NCI-H510A (cell line): ENCODE data around the gene RRP1B.
A peak's percentile ranks its signal among the peaks of the same experiment; 100 is the strongest.

Experiments
- DNase-seq: peaks from one replicate; lab custom pipeline; 2025; lab: John Stamatoyannopoulos, UW

The RRP1B gene

GRCh38 chr21:43726686-43727518, 67.5 kb downstream of the RRP1B start:
- DNase-seq = no peak

GRCh38 chr21:43727519-43728153, 68.3 kb downstream of the RRP1B start:
- DNase-seq = no peak

GRCh38 chr21:43728154-43728466, 68.8 kb downstream of the RRP1B start:
- no peak for DNase-seq

GRCh38 chr21:43728467-43729390, 69.4 kb downstream of the RRP1B start:
- peak; percentile 61 for DNase-seq

GRCh38 chr21:43731476-43731875, 72.1 kb downstream of the RRP1B start:
- no peak for DNase-seq

- no peak for DNase-seq
Measured at GRCh38 chr21:43731891-43732711, 72.7 kb downstream of the RRP1B start.

GRCh38 chr21:43733060-43733459, 73.7 kb downstream of the RRP1B start:
- DNase-seq = no peak

GRCh38 chr21:43733529-43734071, 74.2 kb downstream of the RRP1B start:
- no peak for DNase-seq

GRCh38 chr21:43734131-43734927, 75.0 kb downstream of the RRP1B start:
- no peak for DNase-seq

- DNase-seq = no peak
Measured at GRCh38 chr21:43734928-43735229, 75.5 kb downstream of the RRP1B start.

- DNase-seq = no peak
Measured at GRCh38 chr21:43735236-43736091, 76.1 kb downstream of the RRP1B start.

- DNase-seq = no peak
Measured at GRCh38 chr21:43736224-43736883, 77.0 kb downstream of the RRP1B start.

GRCh38 chr21:43737158-43737950, 78.0 kb downstream of the RRP1B start:
- no peak for DNase-seq

- DNase-seq = no peak
Measured at GRCh38 chr21:43739621-43740435, 80.5 kb downstream of the RRP1B start.

- DNase-seq = peak; percentile 45
Measured at GRCh38 chr21:43740497-43741156, 81.3 kb downstream of the RRP1B start.

- DNase-seq = no peak
Measured at GRCh38 chr21:43741423-43742096, 82.2 kb downstream of the RRP1B start.
